Mammary epithelial cell (primary cell): ENCODE measurements around the gene OR6J1.

Source experiments
- CTCF ChIP-seq, 2 donors: IDR thresholded peaks in 1 of 2; conservative IDR thresholded peaks in 1 of 2; 2 replicates each; pipeline ENCODE4 v1.5.1; 2011 to 2012; ENCODE audit warnings: inconsistent platforms in 2 of 2, low read length in 2 of 2, mild to moderate bottlenecking in 2 of 2, control low read depth in 1 of 2, low read depth in 1 of 2; ENCODE audit not compliant: insufficient read depth in 1 of 2; ENCODE audit errors: extremely low read depth in 1 of 2
- EZH2 ChIP-seq: IDR thresholded peaks from 2 replicates; pipeline ENCODE4 v1.6.1; 2012; ENCODE audit warnings: low read length, inconsistent platforms, borderline replicate concordance

- TF ChIP-seq CTCF (conservative IDR thresholded peaks at IDR 0.05 in 1 of 2, IDR thresholded peaks at IDR 0.05 in 1 of 2; ENCODE audit: extremely low read depth in 1 of 2, insufficient read depth in 1 of 2, low read depth in 1 of 2, low read length in 2 of 2) (no peak), EZH2 (no peak)
These were observed 24.3 kb upstream of the OR6J1 start for GRCh38 chr14:22668417-22668816.
